ENCODE results near the gene ELL. TPM values are rescaled to one million over a fixed set of nuclear protein-coding genes. Genes with fewer than 3 reads are reported as not detected.
A peak's percentile ranks its signal among the peaks of the same experiment; 100 is the strongest.
"Not testable (repeated sequence)": the region's sequence is repeated elsewhere in the genome, so short reads cannot be mapped to it uniquely, and the experiment has no call there.

The ELL gene
- total RNA-seq, 1 donor from 2014 or later: 24.5 TPM

GRCh38 chr19:18412610-18413239 lies 109.1 kb downstream of the ELL start:
- no peak overlapping the region for H3K27ac ChIP-seq (ENCODE audit: low read depth, low read length)
- H3K9me3 ChIP-seq (ENCODE audit: control insufficient read depth in 3 of 3, low read length in 3 of 3): no peaks in the 10 kb centered on the region
- H3K4me1 ChIP-seq (ENCODE audit: control insufficient read depth in 3 of 3, insufficient read depth in 3 of 3, low read length in 3 of 3): peaks cover 29 to 33% (median 30%) of the 10 kb centered on the region in 3 donors
- no peaks in the 10 kb centered on the region for H3K36me3 ChIP-seq (ENCODE audit: control insufficient read depth in 3 of 3, insufficient read depth in 3 of 3, low read length in 3 of 3)
- H3K4me3 ChIP-seq (ENCODE audit: low read length in 3 of 3): no peak overlapping the region
- peaks cover 0 to 22% (median 21%) of the 10 kb centered on the region in 3 donors for H3K27me3 ChIP-seq (ENCODE audit: control insufficient read depth in 3 of 3, insufficient read depth in 3 of 3, low read length in 3 of 3)
- H3K9ac ChIP-seq (ENCODE audit: low read depth in 1 of 3, low read length in 3 of 3): no peak overlapping the region

DNA sequence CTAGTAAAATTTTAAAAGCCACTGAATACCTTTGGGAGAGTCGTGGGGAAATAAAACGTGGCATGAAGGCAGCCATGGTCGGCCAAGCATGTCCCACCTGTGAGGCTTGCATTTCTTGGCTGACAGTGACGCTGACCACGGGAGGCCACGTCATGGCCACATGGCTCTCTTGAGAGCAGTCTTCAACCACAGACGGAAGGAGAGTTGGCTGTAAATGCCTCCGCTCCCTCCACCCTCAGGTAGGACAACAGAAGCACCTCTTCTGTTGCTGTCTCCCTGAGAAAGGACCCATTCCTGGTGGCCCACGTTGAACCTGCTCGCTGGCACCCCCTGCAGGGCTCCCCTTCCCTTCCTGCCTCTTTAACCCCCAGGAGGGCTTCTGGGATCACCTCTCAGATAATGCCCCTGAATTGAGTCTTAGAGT lies 113.8 kb downstream of the ELL start:
- no peak overlapping the region for H3K9ac ChIP-seq (ENCODE audit: low read depth in 1 of 3, low read length in 3 of 3)
- H3K4me1 ChIP-seq (ENCODE audit: control insufficient read depth in 3 of 3, insufficient read depth in 3 of 3, low read length in 3 of 3): peaks cover 0 to 5% (median 0%) of the 10 kb centered on the region in 3 donors
- H3K4me3 ChIP-seq (ENCODE audit: low read length in 3 of 3): no peak overlapping the region
- H3K9me3 ChIP-seq (ENCODE audit: control insufficient read depth in 3 of 3, low read length in 3 of 3): no peaks in the 10 kb centered on the region
- no peak overlapping the region for H3K27ac ChIP-seq (ENCODE audit: low read depth, low read length)
- H3K36me3 ChIP-seq (ENCODE audit: control insufficient read depth in 3 of 3, insufficient read depth in 3 of 3, low read length in 3 of 3): no peaks in the 10 kb centered on the region
- H3K27me3 ChIP-seq (ENCODE audit: control insufficient read depth in 3 of 3, insufficient read depth in 3 of 3, low read length in 3 of 3): peaks cover 0 to 4% (median 2%) of the 10 kb centered on the region in 3 donors

- no peaks in the 10 kb centered on the region for H3K9me3 ChIP-seq (ENCODE audit: control insufficient read depth in 3 of 3, low read length in 3 of 3)
- H3K27ac ChIP-seq (ENCODE audit: low read depth, low read length): no peak overlapping the region
- no peak overlapping the region for H3K9ac ChIP-seq (ENCODE audit: low read depth in 1 of 3, low read length in 3 of 3)
- no peaks in the 10 kb centered on the region for H3K36me3 ChIP-seq (ENCODE audit: control insufficient read depth in 3 of 3, insufficient read depth in 3 of 3, low read length in 3 of 3)
- H3K4me3 ChIP-seq (ENCODE audit: low read length in 3 of 3): no peak overlapping the region
- H3K4me1 ChIP-seq (ENCODE audit: control insufficient read depth in 3 of 3, insufficient read depth in 3 of 3, low read length in 3 of 3): peaks cover 0 to 5% (median 0%) of the 10 kb centered on the region in 3 donors
- H3K27me3 ChIP-seq (ENCODE audit: control insufficient read depth in 3 of 3, insufficient read depth in 3 of 3, low read length in 3 of 3): peaks cover 0 to 2% (median 0%) of the 10 kb centered on the region in 3 donors
Observed at GRCh38 chr19:18406749-18407148, 115.1 kb downstream of the ELL start.

DNA sequence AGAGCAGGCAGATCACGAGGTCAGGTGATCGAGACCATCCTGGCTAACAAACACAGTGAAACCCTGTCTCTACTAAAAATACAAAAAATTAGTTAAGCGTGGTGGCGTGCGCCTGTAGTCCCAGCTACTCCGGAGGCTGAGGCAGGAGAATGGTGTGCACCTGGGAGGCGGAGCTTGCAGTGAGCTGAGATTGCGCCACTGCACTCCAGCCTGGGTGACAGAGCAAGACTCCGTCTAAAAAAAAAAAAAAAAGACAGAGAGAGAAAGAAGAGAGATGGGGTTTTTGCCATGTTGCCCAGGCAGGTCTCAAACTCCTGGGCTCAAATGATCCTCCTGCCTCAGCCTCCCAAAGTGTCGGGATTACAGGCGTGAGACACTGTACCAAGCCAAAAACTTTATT lies 116.1 kb downstream of the ELL start:
- H3K36me3 ChIP-seq (ENCODE audit: control insufficient read depth in 3 of 3, insufficient read depth in 3 of 3, low read length in 3 of 3); H3K9ac ChIP-seq (ENCODE audit: low read depth in 1 of 3, low read length in 3 of 3); H3K27me3 ChIP-seq (ENCODE audit: control insufficient read depth in 3 of 3, insufficient read depth in 3 of 3, low read length in 3 of 3): not testable (repeated sequence)

DNA sequence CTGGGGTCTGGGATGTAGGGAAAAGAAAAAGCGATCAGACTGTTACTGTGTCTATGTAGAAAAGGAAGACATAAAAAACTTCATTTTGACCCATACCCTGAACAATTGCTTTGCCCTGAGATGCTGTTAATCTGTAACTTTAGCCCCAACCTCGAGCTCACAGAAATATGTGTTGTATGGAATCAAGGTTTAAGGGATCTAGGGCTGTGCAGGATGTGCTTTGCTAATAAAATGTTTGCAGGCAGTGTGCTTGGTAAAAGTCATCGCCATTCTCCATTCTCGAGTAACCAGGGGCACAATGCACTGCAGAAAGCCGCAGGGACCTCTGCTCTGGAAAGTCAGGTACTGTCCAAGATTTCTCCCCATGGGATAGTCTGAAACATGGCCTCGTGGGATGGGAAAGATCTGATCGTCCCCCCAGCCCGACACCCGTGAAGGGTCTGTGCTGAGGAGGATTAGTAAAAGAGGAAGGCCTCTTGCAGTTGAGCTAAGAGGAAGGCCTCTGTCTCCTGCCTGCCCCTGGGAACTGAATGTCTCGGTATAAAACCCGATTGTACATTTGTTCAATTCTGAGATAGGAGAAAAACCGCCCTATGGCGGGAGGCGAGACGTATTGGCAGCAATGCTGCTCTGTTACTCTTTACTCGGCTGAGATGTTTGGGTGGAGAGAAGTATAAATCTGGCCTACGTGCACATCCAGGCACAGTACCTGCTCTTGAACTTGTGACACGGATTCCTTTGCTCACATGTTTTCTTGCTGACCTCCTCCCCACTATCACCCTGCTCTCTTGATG lies 119.2 kb downstream of the ELL start:
- not testable (repeated sequence) for H3K4me1 ChIP-seq (ENCODE audit: control insufficient read depth in 3 of 3, insufficient read depth in 3 of 3, low read length in 3 of 3); H3K9ac ChIP-seq (ENCODE audit: low read depth in 1 of 3, low read length in 3 of 3); H3K9me3 ChIP-seq (ENCODE audit: control insufficient read depth in 3 of 3, low read length in 3 of 3); H3K27ac ChIP-seq (ENCODE audit: low read depth, low read length); H3K27me3 ChIP-seq (ENCODE audit: control insufficient read depth in 3 of 3, insufficient read depth in 3 of 3, low read length in 3 of 3); H3K4me3 ChIP-seq (ENCODE audit: low read length in 3 of 3); H3K36me3 ChIP-seq (ENCODE audit: control insufficient read depth in 3 of 3, insufficient read depth in 3 of 3, low read length in 3 of 3)

More for the DNA sequence above, 116.1 kb downstream of the ELL start:
- H3K27ac ChIP-seq (ENCODE audit: low read depth, low read length); H3K9me3 ChIP-seq (ENCODE audit: control insufficient read depth in 3 of 3, low read length in 3 of 3); H3K4me3 ChIP-seq (ENCODE audit: low read length in 3 of 3); H3K4me1 ChIP-seq (ENCODE audit: control insufficient read depth in 3 of 3, insufficient read depth in 3 of 3, low read length in 3 of 3): not testable (repeated sequence)

DNA sequence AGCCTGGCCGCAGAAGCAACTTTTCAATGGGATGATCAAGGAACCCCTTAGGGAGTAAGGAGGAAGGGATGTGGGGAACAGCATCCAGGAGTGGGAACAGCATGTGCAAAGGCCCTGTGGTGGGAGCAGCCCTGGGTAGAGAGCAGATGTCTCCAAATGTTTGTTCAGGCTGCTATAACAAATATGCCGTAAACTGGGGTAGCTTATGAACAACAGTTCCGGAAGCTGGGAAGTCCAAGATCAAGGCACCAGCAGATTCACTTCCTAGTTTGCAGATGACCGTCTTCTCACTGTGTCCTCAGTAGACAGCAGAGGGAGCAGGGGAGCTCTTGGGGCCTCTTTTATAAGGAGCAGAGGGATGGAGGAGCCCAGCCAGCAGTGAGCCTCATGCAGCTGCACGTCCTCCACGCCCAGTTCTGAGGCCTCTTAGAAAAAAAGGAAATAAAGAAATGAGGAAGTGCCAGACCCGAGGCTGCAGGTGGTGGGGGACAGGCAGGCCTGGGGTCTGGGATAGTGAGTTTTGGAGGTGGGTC lies 120.2 kb downstream of the ELL start:
- peak overlapping the region; percentile 12 for H3K27ac ChIP-seq (ENCODE audit: low read depth, low read length)
- no peaks in the 10 kb centered on the region for H3K9me3 ChIP-seq (ENCODE audit: control insufficient read depth in 3 of 3, low read length in 3 of 3)
- no peak overlapping the region for H3K9ac ChIP-seq (ENCODE audit: low read depth in 1 of 3, low read length in 3 of 3)
- peaks cover 0 to 8% (median 2%) of the 10 kb centered on the region in 3 donors for H3K27me3 ChIP-seq (ENCODE audit: control insufficient read depth in 3 of 3, insufficient read depth in 3 of 3, low read length in 3 of 3)
- no peak overlapping the region for H3K4me3 ChIP-seq (ENCODE audit: low read length in 3 of 3)
- no peaks in the 10 kb centered on the region for H3K36me3 ChIP-seq (ENCODE audit: control insufficient read depth in 3 of 3, insufficient read depth in 3 of 3, low read length in 3 of 3)
- peaks cover 3 to 8% (median 7%) of the 10 kb centered on the region in 3 donors for H3K4me1 ChIP-seq (ENCODE audit: control insufficient read depth in 3 of 3, insufficient read depth in 3 of 3, low read length in 3 of 3)

GRCh38 chr19:18399008-18399407 lies 122.9 kb downstream of the ELL start:
- no peak overlapping the region for H3K4me3 ChIP-seq (ENCODE audit: low read length in 3 of 3)
- H3K27me3 ChIP-seq (ENCODE audit: control insufficient read depth in 3 of 3, insufficient read depth in 3 of 3, low read length in 3 of 3): peaks cover 0 to 8% (median 2%) of the 10 kb centered on the region in 3 donors
- peaks cover 11 to 17% (median 16%) of the 10 kb centered on the region in 3 donors for H3K4me1 ChIP-seq (ENCODE audit: control insufficient read depth in 3 of 3, insufficient read depth in 3 of 3, low read length in 3 of 3)
- H3K27ac ChIP-seq (ENCODE audit: low read depth, low read length): no peak overlapping the region
- H3K9me3 ChIP-seq (ENCODE audit: control insufficient read depth in 3 of 3, low read length in 3 of 3): no peaks in the 10 kb centered on the region
- no peaks in the 10 kb centered on the region for H3K36me3 ChIP-seq (ENCODE audit: control insufficient read depth in 3 of 3, insufficient read depth in 3 of 3, low read length in 3 of 3)
- peak overlapping the region in 1 of 3 donors; percentile 33 for H3K9ac ChIP-seq (ENCODE audit: low read depth in 1 of 3, low read length in 3 of 3)

- Histone ChIP-seq H3K4me3 (ENCODE audit: low read length in 3 of 3) (peak within 1 kb of the TSS; percentile 48 to 77 (median 68)), H3K27ac (ENCODE audit: low read depth, low read length) (peak within 1 kb of the TSS; percentile 30), H3K9ac (ENCODE audit: low read depth in 1 of 3, low read length in 3 of 3) (peak within 1 kb of the TSS in 2 of 3 donors; percentile 51 to 83), H3K9me3 (ENCODE audit: control insufficient read depth in 3 of 3, low read length in 3 of 3) (no peaks in the 10 kb centered on the region), H3K27me3 (ENCODE audit: control insufficient read depth in 3 of 3, insufficient read depth in 3 of 3, low read length in 3 of 3) (peaks cover 0 to 8% (median 2%) of the 10 kb centered on the region in 3 donors), H3K4me1 (ENCODE audit: control insufficient read depth in 3 of 3, insufficient read depth in 3 of 3, low read length in 3 of 3) (peaks cover 11 to 17% (median 16%) of the 10 kb centered on the region in 3 donors), H3K36me3 (ENCODE audit: control insufficient read depth in 3 of 3, insufficient read depth in 3 of 3, low read length in 3 of 3) (peaks cover 0 to 2% (median 0%) of the 10 kb centered on the region in 3 donors)
Observed at GRCh38 chr19:18397242-18398202, 124.3 kb downstream of the ELL start, which contains the start of gene LRRC25. Gene LRRC25, minus strand, starts transcription at chr19:18397622. Its CDS starts 659 bp downstream, at chr19:18396963.

DNA sequence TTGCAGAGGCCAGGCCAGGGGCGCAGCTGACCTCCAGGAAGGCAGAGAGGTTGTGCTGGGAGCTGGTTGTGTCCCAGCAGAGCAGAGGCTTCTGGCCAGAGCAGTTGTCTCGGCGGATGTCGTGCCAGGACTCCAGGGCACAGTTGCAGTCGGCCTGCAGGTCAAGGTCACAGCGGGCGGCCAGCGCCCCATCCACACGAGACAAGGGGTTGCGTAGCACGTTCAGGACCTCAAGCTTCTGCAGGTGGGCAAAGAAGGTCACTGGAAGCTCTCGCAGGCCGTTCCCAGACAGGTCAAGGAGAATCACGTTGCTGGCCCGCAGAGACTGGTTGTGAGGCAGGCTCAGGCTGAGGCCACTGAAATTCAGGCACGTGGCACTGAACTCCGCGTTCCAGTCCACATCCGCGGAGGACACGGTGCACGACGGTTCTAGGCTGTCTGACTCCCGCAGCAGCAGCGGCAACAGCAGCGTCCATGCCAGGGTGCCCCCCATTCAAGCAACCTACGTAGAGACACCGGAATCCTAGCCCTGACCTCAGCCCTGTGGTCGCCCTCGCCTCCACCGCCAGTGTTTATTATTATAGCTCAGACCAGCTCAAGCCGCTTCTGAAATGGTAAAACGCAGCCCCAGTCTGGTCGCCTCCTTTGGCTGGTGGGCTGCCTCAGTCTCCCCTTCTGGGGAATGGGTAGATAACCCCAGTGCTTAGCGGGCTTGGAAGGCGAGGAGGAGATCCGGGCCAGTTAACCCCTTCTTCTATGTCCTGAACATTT lies 125.2 kb downstream of the ELL start:
- H3K27ac ChIP-seq (ENCODE audit: low read depth, low read length): no peak overlapping the region
- peak overlapping the region; percentile 32 to 83 (median 51) for H3K9ac ChIP-seq (ENCODE audit: low read depth in 1 of 3, low read length in 3 of 3)
- no peaks in the 10 kb centered on the region for H3K9me3 ChIP-seq (ENCODE audit: control insufficient read depth in 3 of 3, low read length in 3 of 3)
- H3K4me1 ChIP-seq (ENCODE audit: control insufficient read depth in 3 of 3, insufficient read depth in 3 of 3, low read length in 3 of 3): peaks cover 11 to 17% (median 16%) of the 10 kb centered on the region in 3 donors
- peak overlapping the region; percentile 48 to 77 (median 68) for H3K4me3 ChIP-seq (ENCODE audit: low read length in 3 of 3)
- H3K27me3 ChIP-seq (ENCODE audit: control insufficient read depth in 3 of 3, insufficient read depth in 3 of 3, low read length in 3 of 3): peaks cover 0 to 8% (median 2%) of the 10 kb centered on the region in 3 donors
- peaks cover 0 to 4% (median 0%) of the 10 kb centered on the region in 3 donors for H3K36me3 ChIP-seq (ENCODE audit: control insufficient read depth in 3 of 3, insufficient read depth in 3 of 3, low read length in 3 of 3)
